ENCODE results near the gene HOXC10. TPM values are rescaled to one million over a fixed set of nuclear protein-coding genes. Genes with fewer than 3 reads are reported as not detected.

HOXC10 gene
- total RNA-seq, 1 experiment from 2014 or later = 154 TPM

- Histone ChIP-seq H3K4me3 (ENCODE audit: low read depth in 2 of 2, low read length in 2 of 2) (peak overlapping the region in 1 of 2 experiments; percentile 13; a peak in 1 of 4 replicates), H3K36me3 (ENCODE audit: control insufficient read depth, insufficient read depth, low read length) (no peaks in the 10 kb centered on the region), H3K4me1 (ENCODE audit: control insufficient read depth, insufficient read depth, low read length) (peaks cover 69% of the 10 kb centered on the region), H3K27me3 (ENCODE audit: control insufficient read depth, insufficient read depth, low read length) (no peaks in the 10 kb centered on the region), H3K9me3 (ENCODE audit: control insufficient read depth, insufficient read depth, low read depth, low read length) (no peaks in the 10 kb centered on the region), H3K27ac (ENCODE audit: low read length) (peak overlapping the region; percentile 89)
- ATAC-seq = peak; percentile 31
- CTCF ChIA-PET = no interaction called here
- TF ChIP-seq TCF7L2 (IDR thresholded peaks at IDR 0.05; ENCODE audit: low read depth, low read length) = peak; percentile 54; the same call in 1 of the 2 replicates
- no peak; the same call in 1 of the 2 replicates for TF ChIP-seq CTCF (IDR thresholded peaks at IDR 0.05)
- no peak for DNase-seq (ENCODE audit: low read depth, low spot score)
- in situ Hi-C loops (cut with HindIII; ENCODE audit: low pct_unique_long_range_greater_than_20kb, low sequenced_read_pairs) = no loop called here
- BruUV-seq (replicated peaks) = no TSS peak
- intact Hi-C loops (cut with micrococcal nuclease; ENCODE audit: unreplicated experiment) = no loop called here
- POLR2A ChIA-PET = no interaction called here
These were observed 28.6 kb upstream of the HOXC10 start for GRCh38 chr12:53956251-53956887.

GRCh38 chr12:53956914-53957536 is 27.9 kb upstream of the HOXC10 start:
- in situ Hi-C loops (cut with HindIII; ENCODE audit: low pct_unique_long_range_greater_than_20kb, low sequenced_read_pairs) = no loop called here
- BruUV-seq (replicated peaks) = no TSS peak
- 0 out of 2 replicates have a peak, but pooled peaks have one; percentile 5 for ATAC-seq

GRCh38 chr12:53958128-53958527 is 26.8 kb upstream of the HOXC10 start:
- TF ChIP-seq TCF7L2 (IDR thresholded peaks at IDR 0.05; ENCODE audit: low read depth, low read length) = no peak
- no peak for TF ChIP-seq POLR2AphosphoS5 (IDR thresholded peaks at IDR 0.05; ENCODE audit: low read depth, low read length)
- no peak for TF ChIP-seq CTCF (IDR thresholded peaks at IDR 0.05)
- no peak for TF ChIP-seq REST (IDR thresholded peaks at IDR 0.05; ENCODE audit: insufficient read depth in 1 of 2, low read depth in 2 of 2, low read length in 1 of 2)
- TF ChIP-seq SIN3A (IDR thresholded peaks at IDR 0.05; ENCODE audit: borderline replicate concordance, insufficient read depth, low read depth, low read length) = no peak
- H3K4me1 ChIP-seq (ENCODE audit: control insufficient read depth, insufficient read depth, low read length) = peaks cover 59% of the 10 kb centered on the region
- intact Hi-C loops (cut with micrococcal nuclease; ENCODE audit: unreplicated experiment) (no loop called here), in situ Hi-C loops (cut with HindIII; ENCODE audit: low pct_unique_long_range_greater_than_20kb, low sequenced_read_pairs) (no loop called here)
- H3K4me3 ChIP-seq (ENCODE audit: low read depth in 2 of 2, low read length in 2 of 2) = no peak overlapping the region
- H3K9me3 ChIP-seq (ENCODE audit: control insufficient read depth, insufficient read depth, low read depth, low read length) = no peaks in the 10 kb centered on the region
- BruUV-seq (replicated peaks) = no TSS peak
- H3K27me3 ChIP-seq (ENCODE audit: control insufficient read depth, insufficient read depth, low read length) = no peaks in the 10 kb centered on the region
- 0 out of 2 replicates have a peak, but pooled peaks cover 2% of the 10 kb centered on the region for H3K36me3 ChIP-seq (ENCODE audit: control insufficient read depth, insufficient read depth, low read length)
- POLR2A ChIA-PET = interaction anchor here (0.5 kb wide), 1 partner anchor 13 kb away, joined by 4 read pairs; no protein-coding TSS in a partner anchor
- ATAC-seq (no peak), DNase-seq (ENCODE audit: low read depth, low spot score) (no peak)
- CTCF ChIA-PET = interaction anchor here (0.6 kb wide), 2 partner anchors 96 to 240 kb away, joined by 3 to 6 read pairs; no protein-coding TSS in a partner anchor
- peak overlapping the region; percentile 89 for H3K27ac ChIP-seq (ENCODE audit: low read length)

More at GRCh38 chr12:53956914-53957536, 27.9 kb upstream of the HOXC10 start:
- TF ChIP-seq POLR2AphosphoS5 (IDR thresholded peaks at IDR 0.05; ENCODE audit: low read depth, low read length) = no peak
- TF ChIP-seq CTCF (IDR thresholded peaks at IDR 0.05) = no peak
- intact Hi-C loops (cut with micrococcal nuclease; ENCODE audit: unreplicated experiment) = no loop called here
- POLR2A ChIA-PET = no interaction called here
- no peaks in the 10 kb centered on the region for H3K36me3 ChIP-seq (ENCODE audit: control insufficient read depth, insufficient read depth, low read length)
- no peaks in the 10 kb centered on the region for H3K27me3 ChIP-seq (ENCODE audit: control insufficient read depth, insufficient read depth, low read length)
- CTCF ChIA-PET = no interaction called here
- peaks cover 63% of the 10 kb centered on the region for H3K4me1 ChIP-seq (ENCODE audit: control insufficient read depth, insufficient read depth, low read length)
- H3K4me3 ChIP-seq (ENCODE audit: low read depth in 2 of 2, low read length in 2 of 2) = no peak overlapping the region
- DNase-seq (ENCODE audit: low read depth, low spot score) = no peak
- peak overlapping the region; percentile 89 for H3K27ac ChIP-seq (ENCODE audit: low read length)
- H3K9me3 ChIP-seq (ENCODE audit: control insufficient read depth, insufficient read depth, low read depth, low read length) = no peaks in the 10 kb centered on the region

All from Panc1 (cell line).